IPS-18a (cell line): ENCODE measurements around the gene KATNAL1.

ENCODE experiments used
- H3K27ac ChIP-seq: one replicate; pipeline ENCODE4 v1.5.1; 2013; ENCODE audit warnings: low read length
- H3K27me3 ChIP-seq: one replicate; pipeline ENCODE4 v1.6.1; 2013; ENCODE audit warnings: mild to moderate bottlenecking, low read length; ENCODE audit not compliant: control insufficient read depth, insufficient read depth
- H3K36me3 ChIP-seq: one replicate; pipeline ENCODE4 v1.6.1; 2013; ENCODE audit warnings: low read depth, low read length; ENCODE audit not compliant: control insufficient read depth
- H3K4me1 ChIP-seq: one replicate; pipeline ENCODE4 v1.6.1; 2013; ENCODE audit warnings: low read depth, low read length; ENCODE audit not compliant: control insufficient read depth
- H3K4me3 ChIP-seq: one replicate; pipeline ENCODE4 v1.5.1; 2013; ENCODE audit warnings: low read length
- H3K9ac ChIP-seq: one replicate; pipeline ENCODE4 v1.6.1; 2013; ENCODE audit warnings: mild to moderate bottlenecking, low read length, moderate library complexity
- H3K9me3 ChIP-seq: one replicate; pipeline ENCODE4 v1.6.1; 2013; ENCODE audit warnings: low read depth, low read length; ENCODE audit not compliant: control insufficient read depth

KATNAL1 gene

GRCh38 chr13:30308548-30308947 lies 1.2 kb upstream of the KATNAL1 start:
- Histone ChIP-seq H3K27me3 (no peaks in the 10 kb centered on the region), H3K4me1 (peaks cover 4% of the 10 kb centered on the region), H3K36me3 (no peaks in the 10 kb centered on the region), H3K27ac (no peak overlapping the region), H3K4me3 (no peak overlapping the region), H3K9me3 (no peaks in the 10 kb centered on the region), H3K9ac (no peak overlapping the region)

GRCh38 chr13:30307971-30308290 lies 580 bp upstream of the KATNAL1 start:
- Histone ChIP-seq H3K9ac (peak overlapping the region; percentile 78), H3K27me3 (no peaks in the 10 kb centered on the region), H3K27ac (no peak overlapping the region), H3K9me3 (no peaks in the 10 kb centered on the region), H3K4me3 (peak overlapping the region; percentile 95), H3K4me1 (peaks cover 4% of the 10 kb centered on the region), H3K36me3 (no peaks in the 10 kb centered on the region)

GRCh38 chr13:30306762-30307193 lies 573 bp downstream of the KATNAL1 start:
- Histone ChIP-seq H3K9ac (peak overlapping the region; percentile 78), H3K27me3 (no peaks in the 10 kb centered on the region), H3K9me3 (no peaks in the 10 kb centered on the region), H3K4me1 (peaks cover 4% of the 10 kb centered on the region), H3K4me3 (peak overlapping the region; percentile 95), H3K27ac (peak overlapping the region; percentile 57), H3K36me3 (no peaks in the 10 kb centered on the region)

- Histone ChIP-seq H3K4me3 (no peak overlapping the region), H3K9me3 (no peaks in the 10 kb centered on the region), H3K27ac (no peak overlapping the region), H3K36me3 (no peaks in the 10 kb centered on the region), H3K27me3 (no peaks in the 10 kb centered on the region), H3K9ac (no peak overlapping the region), H3K4me1 (peaks cover 4% of the 10 kb centered on the region)
Observed at GRCh38 chr13:30305456-30305970, 1.8 kb downstream of the KATNAL1 start.

- Histone ChIP-seq H3K4me1 (peaks cover 4% of the 10 kb centered on the region), H3K27me3 (no peaks in the 10 kb centered on the region), H3K9me3 (no peaks in the 10 kb centered on the region), H3K36me3 (no peaks in the 10 kb centered on the region), H3K9ac (no peak overlapping the region), H3K4me3 (no peak overlapping the region), H3K27ac (no peak overlapping the region)
Observed at GRCh38 chr13:30303269-30303668, 4.1 kb downstream of the KATNAL1 start.

- H3K4me3 ChIP-seq = no peak overlapping the region
- no peaks in the 10 kb centered on the region for H3K36me3 ChIP-seq
- H3K9me3 ChIP-seq = no peaks in the 10 kb centered on the region
- no peaks in the 10 kb centered on the region for H3K27me3 ChIP-seq
- no peak overlapping the region for H3K27ac ChIP-seq
- peaks cover 4% of the 10 kb centered on the region for H3K4me1 ChIP-seq
- H3K9ac ChIP-seq = no peak overlapping the region
Observed at GRCh38 chr13:30301827-30302226, 5.5 kb downstream of the KATNAL1 start.

GRCh38 chr13:30300596-30300995 lies 6.8 kb downstream of the KATNAL1 start:
- Histone ChIP-seq H3K27me3 (no peaks in the 10 kb centered on the region), H3K9me3 (no peaks in the 10 kb centered on the region), H3K4me3 (no peak overlapping the region), H3K36me3 (no peaks in the 10 kb centered on the region), H3K4me1 (peaks cover 4% of the 10 kb centered on the region), H3K9ac (no peak overlapping the region), H3K27ac (no peak overlapping the region)

- Histone ChIP-seq H3K9ac (no peak overlapping the region), H3K9me3 (no peaks in the 10 kb centered on the region), H3K4me1 (no peaks in the 10 kb centered on the region), H3K27me3 (no peaks in the 10 kb centered on the region), H3K36me3 (no peaks in the 10 kb centered on the region), H3K4me3 (no peak overlapping the region), H3K27ac (no peak overlapping the region)
Observed at GRCh38 chr13:30299786-30300185, 7.6 kb downstream of the KATNAL1 start.

- Histone ChIP-seq H3K9me3 (no peaks in the 10 kb centered on the region), H3K4me1 (peaks cover 10% of the 10 kb centered on the region), H3K4me3 (no peak overlapping the region), H3K36me3 (no peaks in the 10 kb centered on the region), H3K9ac (no peak overlapping the region), H3K27me3 (no peaks in the 10 kb centered on the region), H3K27ac (no peak overlapping the region)
Observed at GRCh38 chr13:30295116-30295515, 12.2 kb downstream of the KATNAL1 start.

GRCh38 chr13:30294004-30294403 lies 13.3 kb downstream of the KATNAL1 start:
- no peaks in the 10 kb centered on the region for H3K9me3 ChIP-seq
- no peaks in the 10 kb centered on the region for H3K27me3 ChIP-seq
- H3K27ac ChIP-seq = no peak overlapping the region
- peaks cover 10% of the 10 kb centered on the region for H3K4me1 ChIP-seq
- no peaks in the 10 kb centered on the region for H3K36me3 ChIP-seq
- no peak overlapping the region for H3K4me3 ChIP-seq
- H3K9ac ChIP-seq = no peak overlapping the region

GRCh38 chr13:30292325-30292724 lies 15.0 kb downstream of the KATNAL1 start:
- Histone ChIP-seq H3K9ac (no peak overlapping the region), H3K4me1 (peaks cover 10% of the 10 kb centered on the region), H3K27ac (no peak overlapping the region), H3K36me3 (no peaks in the 10 kb centered on the region), H3K9me3 (no peaks in the 10 kb centered on the region), H3K27me3 (no peaks in the 10 kb centered on the region), H3K4me3 (no peak overlapping the region)

GRCh38 chr13:30290812-30291436 lies 16.4 kb downstream of the KATNAL1 start:
- Histone ChIP-seq H3K9me3 (peaks cover 4% of the 10 kb centered on the region), H3K4me3 (no peak overlapping the region), H3K36me3 (no peaks in the 10 kb centered on the region), H3K27ac (no peak overlapping the region), H3K27me3 (no peaks in the 10 kb centered on the region), H3K4me1 (peaks cover 10% of the 10 kb centered on the region), H3K9ac (no peak overlapping the region)
